Frontal cortex (tissue), 4 donors: ENCODE data around the gene TBCD. TPM values are rescaled to one million over a fixed set of nuclear protein-coding genes. Genes with fewer than 3 reads are reported as not detected.
"Not testable (repeated sequence)": the region's sequence is repeated elsewhere in the genome, so short reads cannot be mapped to it uniquely, and the experiment has no call there.

Source experiments
- DNase-seq, 2 donors: peaks; one replicate each; pipeline ENCODE4 v3.0.0; 2012; ENCODE audit warnings: low spot score in 2 of 2
- FAIRE-seq: peaks from 2 replicates; lab custom pipeline; 2012; peaks lifted over from hg19 to GRCh38; lab: Jason Lieb, UNC
- total RNA-seq: library from RNA; depleted of rRNA; stranded (reverse); fragments of >200 nt; gene quantifications from one replicate; pipeline ENCODE4 v1.2.3, GENCODE V29; 2014
- donor health status: control.
- donor health status: control.
- donor health status: control.

The TBCD gene
- total RNA-seq, 1 donor from 2014 or later: 73.8 TPM

- FAIRE-seq (no peak), DNase-seq (no peak)
Measured at GRCh38 chr17:82726427-82726826, 25.4 kb upstream of the TBCD start.

- DNase-seq (no peak), FAIRE-seq (no peak)
Measured at GRCh38 chr17:82729479-82730260, 22.2 kb upstream of the TBCD start.

DNA sequence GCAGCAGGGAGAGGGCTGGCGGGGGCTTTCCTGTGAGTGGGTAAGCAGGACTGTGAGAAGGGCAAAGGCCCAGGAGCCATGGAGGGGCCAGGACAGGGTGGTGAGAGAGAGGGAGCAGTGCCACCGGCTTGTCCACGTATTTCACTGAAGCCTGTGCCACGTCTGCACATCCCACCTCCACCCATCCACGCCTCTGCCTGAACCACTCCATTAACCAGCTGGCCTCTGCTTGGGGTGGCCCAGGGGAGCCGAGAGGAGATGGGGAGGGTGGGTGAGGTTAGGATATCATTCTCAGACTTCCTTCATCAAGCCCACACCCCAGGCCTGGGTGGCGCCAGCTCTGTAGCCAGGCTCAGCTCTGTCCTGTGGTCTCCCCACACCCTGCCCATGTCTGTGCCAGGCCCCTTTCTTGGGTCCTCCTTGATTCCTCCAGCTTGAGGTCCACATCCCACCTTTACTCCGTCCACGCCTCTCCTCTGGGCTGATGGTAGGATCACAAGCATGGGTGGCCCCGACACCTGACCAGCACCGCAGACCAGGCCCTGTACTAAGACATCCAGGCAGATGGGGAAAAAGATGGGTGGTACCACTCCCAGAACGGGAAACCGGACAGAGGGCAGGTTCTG is 19.6 kb upstream of the TBCD start:
- FAIRE-seq (no peak), DNase-seq (no peak)

DNA sequence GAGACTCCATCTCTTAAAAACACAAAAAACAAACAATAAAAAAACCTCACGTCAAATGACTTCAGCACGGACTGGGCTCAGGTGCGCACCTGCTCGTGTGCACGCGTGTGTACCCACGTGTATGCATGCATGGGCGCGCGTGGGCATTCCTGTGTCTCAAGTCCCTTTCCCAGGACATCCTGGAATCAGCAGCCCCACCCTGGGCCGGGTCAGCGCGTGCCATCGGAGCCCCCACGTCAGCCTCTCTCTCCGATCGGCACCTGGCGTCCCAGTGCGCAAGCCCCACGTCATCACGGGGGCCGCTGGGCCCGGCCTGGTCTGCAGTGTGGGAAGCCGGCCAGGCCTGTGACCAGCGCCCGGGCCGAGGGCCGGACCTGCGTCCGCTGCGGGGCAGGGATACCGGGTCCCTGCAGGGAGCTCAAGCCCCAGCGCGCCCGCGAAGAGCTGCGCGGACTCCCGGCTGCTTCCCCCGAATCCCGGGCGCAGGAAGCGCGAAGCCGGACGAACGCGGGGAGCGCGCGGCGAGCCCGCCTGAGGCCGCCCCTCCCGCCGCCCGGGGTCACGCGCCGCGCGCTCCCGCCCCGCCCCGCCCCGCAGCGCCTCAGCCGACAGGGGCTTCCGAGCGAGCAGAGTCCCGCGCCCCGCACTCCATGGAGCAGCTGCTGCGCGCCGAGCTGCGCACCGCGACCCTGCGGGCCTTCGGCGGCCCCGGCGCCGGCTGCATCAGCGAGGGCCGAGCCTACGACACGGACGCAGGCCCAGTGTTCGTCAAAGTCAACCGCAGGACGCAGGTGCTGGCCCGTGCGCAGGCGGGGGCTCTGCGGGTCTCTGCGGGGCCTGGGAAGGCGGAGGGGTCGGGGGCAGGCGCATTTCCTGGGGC is 16.6 kb upstream of the TBCD start, which contains the start of gene FN3K:
FN3K (plus strand) TSS at position 629 of the 880 bp plus-strand sequence; CDS start at position 651, 22 bp downstream.
- DNase-seq (peak; percentile 86 to 91), FAIRE-seq (no peak)

DNA sequence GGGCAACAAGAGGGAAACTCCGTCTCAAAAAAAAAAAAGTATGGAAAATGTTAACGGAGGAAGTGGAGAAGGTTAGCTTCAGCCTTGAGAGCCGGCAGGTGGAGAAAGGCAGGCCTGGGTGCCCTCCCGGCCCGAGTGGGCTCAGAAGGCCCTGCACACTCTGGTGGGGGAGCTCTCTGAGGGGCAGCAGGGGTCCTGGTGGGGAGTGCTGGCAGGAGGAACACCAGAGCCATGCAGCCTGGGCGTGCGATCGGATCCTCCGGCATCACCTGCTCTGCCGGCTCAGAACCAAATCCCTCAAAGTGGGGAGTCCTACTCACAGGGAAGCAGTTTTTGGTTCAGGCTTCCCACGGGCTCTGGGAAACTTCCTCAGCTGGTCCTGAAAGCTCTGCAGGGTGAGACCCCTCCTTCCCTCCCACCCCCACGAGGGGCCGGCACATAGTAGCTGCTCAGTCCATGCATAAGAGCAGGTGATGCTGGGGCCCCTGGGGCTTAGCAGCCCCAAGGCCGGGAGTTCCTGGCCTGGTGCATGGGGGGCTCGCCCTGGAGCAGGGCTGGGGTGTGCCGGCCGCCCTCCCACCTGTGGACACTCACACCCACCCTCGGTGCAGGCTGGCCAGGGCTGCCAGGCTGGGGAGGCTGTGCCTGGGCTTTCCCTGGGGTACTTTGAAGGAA is 15.2 kb upstream of the TBCD start:
- FAIRE-seq (no peak), DNase-seq (no peak)

GRCh38 chr17:82737967-82738877 is 13.6 kb upstream of the TBCD start:
- DNase-seq (peak; percentile 62 to 78), FAIRE-seq (peak; percentile 36)

DNA sequence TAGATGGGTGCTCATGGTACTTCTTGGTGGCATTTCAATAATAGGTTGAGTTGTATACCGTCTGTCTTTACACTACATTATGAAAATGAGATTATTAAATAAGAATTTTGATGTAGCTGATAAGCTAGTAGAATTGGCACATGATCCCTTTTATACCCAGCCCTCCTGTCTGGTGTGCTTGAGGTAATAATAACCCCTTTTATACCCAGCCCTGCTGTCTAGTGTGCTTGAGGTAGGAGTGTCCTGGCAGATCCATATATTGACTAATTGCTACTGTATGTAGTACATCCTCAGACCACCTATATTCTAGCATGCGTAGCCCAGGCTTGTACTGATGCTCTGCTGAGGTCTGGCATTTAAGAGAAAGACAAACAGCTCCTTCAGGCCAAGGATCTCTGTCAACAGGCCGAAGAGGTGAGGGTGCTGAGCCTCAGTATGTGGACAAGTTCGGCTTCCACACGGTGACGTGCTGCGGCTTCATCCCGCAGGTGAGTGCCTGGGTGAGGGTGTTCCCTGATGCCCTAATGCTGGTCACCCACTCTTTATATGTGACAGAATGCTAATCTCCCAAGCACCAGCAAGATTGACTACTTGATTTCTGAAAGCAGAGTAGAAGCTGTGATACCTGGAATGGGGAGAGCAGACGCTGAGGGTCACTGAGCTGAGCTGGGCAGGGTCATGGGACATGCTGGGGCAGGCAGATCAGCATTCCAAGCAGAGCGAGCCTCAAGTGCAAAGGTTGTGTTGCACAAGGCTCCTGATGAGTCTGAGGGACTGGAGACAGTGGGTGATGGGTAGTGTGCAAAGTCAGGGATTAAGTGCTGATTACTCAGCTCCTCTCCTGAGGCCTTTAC is 10.7 kb upstream of the TBCD start:
- FAIRE-seq (no peak), DNase-seq (no peak)

DNA sequence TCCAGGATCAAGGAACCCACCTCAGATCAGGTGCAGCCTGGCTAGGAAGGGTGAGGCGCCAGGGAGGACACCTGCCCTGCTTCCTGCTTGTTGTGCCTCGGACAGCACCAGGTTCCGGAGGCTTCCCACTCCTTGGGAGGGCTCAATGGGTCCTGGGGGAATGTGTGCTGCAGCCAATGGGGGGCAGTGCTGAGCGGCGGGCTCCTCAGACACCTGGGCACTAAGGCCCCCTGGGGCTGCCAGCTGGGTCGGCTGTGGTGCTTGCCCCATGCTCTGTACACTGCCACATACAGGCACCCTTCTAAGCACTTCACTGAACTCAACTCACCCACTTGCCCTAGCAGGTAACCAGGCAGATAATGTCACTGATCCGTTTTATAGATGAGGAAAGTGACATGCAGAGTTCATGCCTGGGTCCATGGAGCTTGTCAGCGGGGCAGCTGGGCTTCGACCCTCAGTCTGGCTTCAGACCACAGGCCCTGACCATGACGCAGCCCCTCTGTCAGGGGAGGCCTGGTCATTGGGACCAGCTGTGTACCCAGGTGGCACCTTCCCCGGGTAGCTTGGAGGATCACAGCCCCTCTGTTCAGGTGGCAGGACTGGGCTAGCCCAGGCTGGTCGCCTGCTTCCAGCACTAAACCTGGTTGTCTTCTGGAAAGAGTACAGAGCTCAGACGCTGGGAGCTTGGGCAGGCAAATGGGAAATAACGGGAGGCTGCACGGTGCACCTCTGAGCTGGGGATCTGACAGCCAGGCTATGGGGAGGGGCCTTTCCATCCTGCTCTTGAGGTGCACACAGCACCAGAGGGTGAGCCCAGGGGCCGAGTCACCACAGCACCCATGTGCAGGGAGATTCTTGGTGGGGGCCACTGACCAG is 8.3 kb upstream of the TBCD start:
- DNase-seq (no peak), FAIRE-seq (no peak)

- DNase-seq, FAIRE-seq: not testable (repeated sequence)
Measured at GRCh38 chr17:82744736-82745135, 7.1 kb upstream of the TBCD start.

GRCh38 chr17:82745524-82745923 is 6.3 kb upstream of the TBCD start:
- DNase-seq: no peak
- no peak for FAIRE-seq

- FAIRE-seq (no peak), DNase-seq (no peak)
Measured at GRCh38 chr17:82748756-82749155, 3.1 kb upstream of the TBCD start.

DNA sequence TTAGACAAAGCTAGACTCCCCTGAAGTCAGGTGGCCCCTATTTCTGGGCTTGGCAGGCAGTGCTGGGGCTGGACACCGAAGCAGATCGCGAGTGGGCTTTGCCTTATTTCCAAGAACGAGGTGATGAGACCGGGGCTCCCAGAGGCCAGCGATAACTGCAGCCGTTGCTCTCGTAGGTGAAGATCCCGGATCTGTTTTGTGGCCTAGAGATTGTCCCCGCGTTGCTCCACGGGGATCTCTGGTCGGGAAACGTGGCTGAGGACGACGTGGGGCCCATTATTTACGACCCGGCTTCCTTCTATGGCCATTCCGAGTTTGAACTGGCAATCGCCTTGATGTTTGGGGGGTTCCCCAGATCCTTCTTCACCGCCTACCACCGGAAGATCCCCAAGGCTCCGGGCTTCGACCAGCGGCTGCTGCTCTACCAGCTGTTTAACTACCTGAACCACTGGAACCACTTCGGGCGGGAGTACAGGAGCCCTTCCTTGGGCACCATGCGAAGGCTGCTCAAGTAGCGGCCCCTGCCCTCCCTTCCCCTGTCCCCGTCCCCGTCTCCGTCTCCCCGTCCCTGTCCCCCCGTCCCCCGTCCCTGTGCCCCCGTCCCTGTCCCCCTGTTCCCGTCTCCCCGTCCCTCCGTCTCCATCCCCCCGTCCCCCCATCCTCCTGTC is 1.5 kb upstream of the TBCD start:
- no peak for FAIRE-seq
- DNase-seq: no peak

DNA sequence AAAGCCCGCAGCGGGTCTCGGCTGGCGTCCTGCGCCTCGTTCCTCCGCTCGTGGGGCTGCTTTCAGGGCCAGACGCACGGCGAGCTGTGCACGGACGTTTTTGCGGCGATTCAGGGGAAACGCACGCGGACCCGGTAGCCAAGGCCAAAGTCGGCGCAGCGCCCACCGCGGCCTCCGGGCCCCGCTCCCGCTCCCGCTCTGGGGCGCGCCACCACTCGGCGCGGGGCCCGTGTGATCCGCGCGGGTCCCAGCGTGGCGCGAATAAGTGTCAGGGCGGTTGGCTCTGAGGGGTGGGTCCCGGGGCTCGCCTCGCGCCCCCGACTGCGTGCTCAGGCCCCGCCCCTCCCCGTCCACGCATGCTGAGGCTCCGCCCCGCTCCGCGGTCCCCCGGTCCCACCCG is 694 bp upstream of the TBCD start:
- FAIRE-seq (no peak), DNase-seq (no peak)

DNA sequence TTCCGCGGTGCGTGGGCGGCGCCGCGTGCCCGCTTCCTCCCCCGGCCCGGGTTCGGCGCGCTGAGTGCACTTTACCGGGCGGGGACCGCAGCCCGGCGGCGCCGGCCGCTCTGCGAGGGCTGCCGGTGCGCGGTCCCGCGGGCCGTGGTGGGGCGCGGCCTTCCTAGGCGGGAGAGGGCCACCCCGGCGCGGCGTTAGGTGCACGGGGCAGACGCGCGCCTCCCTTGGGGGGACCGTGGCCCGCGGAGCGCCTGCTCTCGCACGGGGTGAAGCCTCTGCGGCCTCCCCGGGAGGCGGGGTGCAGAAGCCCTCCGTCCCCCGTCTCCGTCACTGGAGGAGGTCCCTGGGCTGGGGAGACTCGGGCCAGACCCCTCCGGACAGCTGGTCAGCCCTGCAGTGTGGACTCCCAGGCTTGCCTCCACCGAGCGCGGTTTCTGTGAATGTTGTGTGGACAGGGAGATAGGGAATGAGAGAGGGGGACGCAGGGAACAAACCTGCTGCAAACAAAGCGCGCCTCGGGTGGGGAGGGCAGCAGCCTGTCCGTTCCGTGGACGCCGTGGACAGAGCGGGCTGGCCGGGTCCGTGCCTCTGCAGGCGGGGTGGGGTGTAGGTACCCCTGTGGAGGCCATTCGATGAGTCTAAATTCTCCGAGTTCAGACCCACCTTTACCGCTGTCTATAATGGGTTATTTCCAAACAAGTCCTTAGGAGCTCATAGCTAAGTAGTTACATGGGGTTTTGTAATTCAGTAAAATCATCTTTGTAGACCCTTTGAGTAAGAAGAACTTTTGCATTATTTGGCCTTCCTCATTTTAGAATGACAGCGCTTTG is 721 bp downstream of the TBCD start:
- FAIRE-seq (no peak), DNase-seq (peak in 1 of 2 donors; percentile 37)

DNA sequence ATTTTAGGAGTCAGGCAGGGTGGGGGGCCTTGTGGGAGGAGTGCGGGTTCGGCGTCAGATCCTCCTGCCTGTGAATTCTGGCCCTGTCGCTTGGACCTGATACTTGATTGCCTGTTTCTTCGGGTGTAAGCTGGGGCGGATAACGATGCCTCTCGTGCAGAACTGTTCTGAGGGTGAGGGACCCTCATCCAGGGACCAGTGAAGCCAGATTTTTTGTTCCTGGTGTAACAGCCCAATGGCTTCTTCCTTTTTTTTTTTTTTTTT is 1.3 kb downstream of the TBCD start:
- DNase-seq (no peak), FAIRE-seq (no peak)
